Activated CD8-positive, alpha-beta memory T cell treated with anti-CD3 and anti-CD28 coated beads for 4 hours (primary cell): Measurements from ENCODE around the gene HPCAL1.

Experiments
- DNase-seq, 2 donors: peaks; one replicate each; pipeline ENCODE4 v3.0.0-alpha.2; 2020; ENCODE audit warnings: low read depth in 2 of 2

HPCAL1 gene

DNA sequence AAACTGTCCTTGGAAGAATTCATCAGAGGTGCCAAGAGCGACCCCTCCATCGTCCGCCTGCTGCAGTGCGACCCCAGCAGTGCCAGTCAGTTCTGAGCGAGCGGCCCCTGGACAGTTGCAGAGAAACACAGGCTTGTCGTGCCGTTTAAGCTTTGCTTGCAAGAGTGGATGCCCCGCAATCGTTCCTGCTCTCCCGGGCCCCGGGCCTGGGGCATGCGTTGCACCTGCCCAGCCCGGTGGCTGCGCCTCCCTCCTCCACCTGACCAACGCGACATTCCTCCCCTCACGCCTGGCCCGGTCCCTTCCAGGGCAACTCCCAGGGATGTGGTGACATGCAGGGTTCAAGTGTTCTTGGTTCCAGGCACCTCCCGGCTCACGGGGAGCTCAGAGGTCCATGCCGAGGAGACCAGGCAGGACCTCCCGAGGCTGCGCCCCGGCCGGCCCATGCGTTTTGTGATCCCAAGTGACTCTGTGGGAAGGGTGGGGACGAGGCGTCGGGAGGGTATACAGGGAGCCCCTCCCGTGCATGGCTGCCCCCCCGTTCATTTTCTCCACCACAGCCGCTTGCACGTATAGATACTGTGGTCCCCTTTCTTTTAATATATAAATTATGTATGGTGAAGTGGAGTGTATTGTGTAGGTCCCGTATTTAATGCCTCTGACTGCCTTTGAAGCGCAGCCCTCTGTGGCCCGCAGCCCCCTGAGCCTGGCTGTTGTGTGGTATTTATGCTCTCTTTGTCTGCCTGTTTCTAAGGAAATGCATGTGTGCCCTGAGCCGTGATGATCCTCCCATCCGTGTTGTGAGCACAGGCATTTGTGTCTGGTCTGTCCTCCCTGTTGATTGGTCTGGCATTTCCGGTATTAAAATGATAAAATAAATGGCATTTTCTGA, 124.3 kb downstream of the HPCAL1 start:
- DNase-seq, result no peak

DNA sequence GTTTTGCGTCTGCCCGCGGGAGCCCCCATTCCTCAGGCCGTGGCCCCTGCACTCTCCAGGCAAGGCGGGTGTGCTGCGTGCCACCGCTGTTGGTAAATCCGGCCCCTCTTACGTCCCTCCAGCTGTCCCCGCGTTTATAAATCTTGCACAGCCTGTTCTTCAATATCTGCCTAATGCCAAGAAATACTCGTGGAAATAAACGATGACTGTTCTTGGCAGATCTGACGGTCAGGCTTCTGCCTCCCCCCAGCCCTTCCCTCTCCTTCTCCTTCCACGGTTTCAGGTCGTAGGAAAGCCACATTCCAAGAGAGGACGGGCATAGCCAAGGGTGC, 124.9 kb downstream of the HPCAL1 start:
- DNase-seq, result no peak

DNA sequence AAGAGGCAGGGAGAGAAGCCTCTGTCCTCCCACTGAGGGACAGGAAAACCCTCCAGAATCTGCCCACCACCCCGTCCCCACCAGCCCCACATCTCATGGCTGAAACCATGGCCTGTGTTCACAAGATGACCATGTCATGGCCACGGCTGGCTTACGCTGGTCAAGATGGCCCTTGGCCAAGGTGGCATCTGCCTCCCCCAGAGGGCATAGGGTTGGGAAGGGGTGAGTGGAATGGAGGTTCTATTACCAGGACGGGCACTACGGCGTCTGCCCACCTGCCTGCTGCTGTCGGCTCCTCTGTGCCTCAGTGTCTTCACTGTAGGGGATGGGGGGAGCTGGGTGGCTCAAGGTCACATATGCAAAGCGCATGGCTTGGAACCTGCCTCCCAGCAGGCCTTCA, 125.7 kb downstream of the HPCAL1 start:
- no peak for DNase-seq

DNA sequence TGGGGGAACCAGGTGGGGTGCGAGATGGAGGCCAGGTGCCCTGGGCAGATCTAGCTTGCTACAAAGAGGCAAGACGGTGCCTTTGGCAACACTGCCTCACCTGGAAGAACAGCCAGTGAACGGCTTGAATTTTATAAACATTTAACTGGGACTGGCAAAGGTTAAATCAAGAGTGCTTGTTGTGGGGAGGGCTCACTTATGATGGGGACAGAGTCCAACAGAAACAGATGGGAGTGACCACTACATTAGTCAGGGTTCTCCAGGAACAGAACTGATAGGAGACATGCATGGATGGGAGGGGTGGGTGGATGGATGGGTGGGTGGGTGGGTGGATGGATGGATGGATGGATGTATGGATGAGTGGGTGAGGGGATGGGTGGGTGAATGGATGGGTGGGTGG, 126.2 kb downstream of the HPCAL1 start:
- DNase-seq, result no peak

DNA sequence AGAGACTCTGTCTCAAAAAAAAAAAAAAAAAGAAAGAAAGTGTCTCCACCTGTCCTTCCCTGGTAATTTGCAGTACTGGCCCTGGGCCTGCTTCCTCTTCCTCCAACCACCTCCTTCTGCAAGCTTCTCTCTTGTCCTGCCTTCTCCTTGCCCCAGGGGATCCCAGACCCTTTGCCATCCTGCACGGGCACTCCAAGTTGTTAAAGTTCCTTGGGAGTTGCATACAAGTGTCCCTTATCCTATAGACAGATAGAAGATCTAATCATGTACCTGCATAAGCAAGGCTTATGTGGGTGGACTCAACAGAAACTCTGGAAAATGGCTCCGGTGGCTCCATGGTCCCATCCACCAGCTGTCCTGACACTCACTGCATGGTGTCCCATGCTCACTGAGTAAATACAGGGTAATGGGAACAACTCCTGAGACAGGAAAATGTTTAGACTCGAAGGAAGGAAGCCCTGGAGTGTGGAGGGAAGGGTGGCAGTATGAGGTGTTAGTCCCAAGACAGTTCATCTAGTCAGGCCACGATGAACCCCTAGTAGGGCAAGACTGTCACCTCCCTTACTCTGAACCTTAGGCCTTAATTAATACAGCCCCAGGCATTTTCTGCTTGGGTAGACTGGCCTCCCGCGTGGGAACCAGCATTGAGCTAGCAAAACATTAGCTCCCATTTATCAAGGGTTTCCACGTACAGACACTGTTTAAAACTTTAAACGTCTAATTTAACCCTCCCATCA, 128.3 kb downstream of the HPCAL1 start:
- DNase-seq, result no peak

- DNase-seq, result no peak
These were observed 129.1 kb downstream of the HPCAL1 start for GRCh38 chr2:10431797-10432196.

DNA sequence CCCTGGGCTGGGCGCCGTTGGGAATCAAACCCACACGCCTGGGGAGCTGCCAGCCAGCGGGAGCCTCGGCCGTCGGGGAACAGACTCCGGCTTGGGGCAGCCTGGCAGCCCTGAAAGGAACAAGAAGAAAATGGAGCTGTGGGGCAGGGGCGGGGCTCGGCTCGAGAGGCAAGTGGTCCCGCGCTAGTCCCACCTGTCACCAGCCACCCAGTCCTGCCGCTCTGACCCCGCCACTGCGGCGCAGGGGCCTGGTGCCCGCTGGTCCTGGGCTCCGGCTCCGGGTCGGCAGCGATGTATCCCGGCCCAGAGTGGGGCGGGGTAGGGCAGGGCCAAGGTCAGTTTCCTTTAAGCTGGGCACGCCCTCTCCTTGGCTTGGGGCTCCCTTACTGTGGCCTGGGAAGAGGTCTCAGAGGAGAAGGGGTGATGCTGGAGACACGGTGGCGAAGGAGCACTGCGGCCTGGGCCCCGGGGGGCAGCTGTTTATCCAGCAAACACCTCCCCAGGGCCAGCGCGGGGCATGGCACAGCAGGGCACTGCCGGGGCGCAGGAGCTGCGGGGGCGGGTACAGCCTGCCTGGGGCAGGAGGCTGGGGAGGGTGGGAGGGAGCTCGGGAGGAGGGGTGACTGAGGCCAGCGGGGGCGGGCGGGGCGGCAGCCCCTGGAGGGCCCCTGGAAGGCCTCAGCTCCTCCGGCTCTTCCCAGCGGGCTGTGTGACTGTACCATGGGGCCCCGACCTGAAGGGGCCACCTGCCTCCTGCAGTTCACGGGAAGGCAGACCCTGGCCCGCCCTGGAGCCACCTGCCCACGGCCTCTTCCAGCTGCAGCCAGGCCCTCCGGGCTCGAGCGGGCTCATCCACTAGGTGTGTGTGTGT, 129.8 kb downstream of the HPCAL1 start:
- no peak for DNase-seq

GRCh38 chr2:10433264-10433946, 130.7 kb downstream of the HPCAL1 start:
- no peak for DNase-seq

GRCh38 chr2:10433947-10434885, 131.5 kb downstream of the HPCAL1 start:
- no peak for DNase-seq

- peak; percentile 40 to 57 for DNase-seq
These were observed 132.4 kb downstream of the HPCAL1 start for GRCh38 chr2:10434886-10435819.

DNA sequence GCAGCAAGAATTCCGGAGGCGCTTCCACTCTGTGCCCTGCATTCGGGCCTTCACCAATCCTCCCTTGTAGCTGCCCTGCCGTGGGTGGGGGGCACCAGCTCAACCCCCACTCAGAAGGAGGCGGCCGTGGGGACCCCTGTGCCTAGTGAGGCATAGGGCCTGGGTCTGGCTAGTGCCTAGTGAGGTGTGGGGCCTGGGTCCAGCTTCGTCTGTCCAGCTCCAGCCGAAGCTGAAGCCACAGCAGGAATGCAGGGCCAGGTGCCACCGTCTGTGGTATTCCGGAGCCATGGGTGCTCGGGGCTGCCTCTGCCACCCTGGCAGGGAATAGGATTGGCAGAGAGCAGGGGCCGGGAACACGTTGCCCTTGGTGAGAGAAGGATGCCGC, 133.1 kb downstream of the HPCAL1 start:
- DNase-seq, result no peak

DNA sequence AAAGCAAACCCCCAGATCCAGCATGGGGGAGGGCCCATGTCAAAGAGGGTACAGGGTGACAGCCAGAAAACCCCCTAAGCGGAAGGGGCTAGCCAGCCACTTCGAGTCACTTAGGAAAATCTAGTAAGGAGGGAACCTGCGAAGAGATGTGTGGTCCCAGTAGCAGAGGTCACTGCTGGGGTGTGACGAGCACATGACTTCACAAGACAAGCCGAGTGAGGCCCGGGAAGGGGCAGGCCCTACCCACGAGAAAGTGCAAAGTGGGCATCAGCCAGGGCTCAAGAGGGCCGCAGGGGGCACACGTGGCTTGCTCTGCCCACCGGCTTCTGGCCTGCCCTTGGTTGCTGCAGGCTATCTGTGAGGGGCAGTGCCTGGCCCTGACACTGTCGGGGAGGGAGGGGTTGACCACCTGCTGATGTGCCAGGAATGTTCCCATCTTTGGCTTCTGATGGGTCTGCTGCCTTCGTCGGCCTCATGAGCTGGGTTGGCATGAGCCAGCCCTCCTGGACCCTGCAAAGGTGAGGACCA, 133.9 kb downstream of the HPCAL1 start:
- no peak for DNase-seq

- DNase-seq, result no peak
These were observed 135.1 kb downstream of the HPCAL1 start for GRCh38 chr2:10437806-10438205.

DNA sequence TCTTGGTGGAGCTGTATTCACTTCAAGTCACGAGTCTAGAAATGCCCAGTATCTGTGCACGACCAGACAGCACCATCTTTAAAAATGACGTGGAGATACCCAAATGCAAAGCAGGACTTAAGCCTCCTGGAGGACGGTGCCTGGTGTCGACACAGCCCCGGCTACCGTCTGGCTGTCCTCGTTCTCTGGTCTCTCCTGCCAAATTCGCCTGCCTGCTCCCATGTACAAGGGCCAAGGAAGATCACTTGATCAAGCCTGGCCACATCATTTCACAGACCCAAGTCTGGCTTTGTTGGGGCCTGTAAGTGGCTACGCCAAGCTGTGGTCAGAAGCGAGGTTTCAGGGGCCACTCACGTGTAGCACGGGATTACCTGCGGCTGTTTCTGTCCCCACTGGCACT, 136.0 kb downstream of the HPCAL1 start:
- DNase-seq, result no peak

GRCh38 chr2:10439185-10439879, 136.6 kb downstream of the HPCAL1 start:
- no peak for DNase-seq

- DNase-seq, result no peak
These were observed 137.3 kb downstream of the HPCAL1 start for GRCh38 chr2:10439971-10440370.

DNA sequence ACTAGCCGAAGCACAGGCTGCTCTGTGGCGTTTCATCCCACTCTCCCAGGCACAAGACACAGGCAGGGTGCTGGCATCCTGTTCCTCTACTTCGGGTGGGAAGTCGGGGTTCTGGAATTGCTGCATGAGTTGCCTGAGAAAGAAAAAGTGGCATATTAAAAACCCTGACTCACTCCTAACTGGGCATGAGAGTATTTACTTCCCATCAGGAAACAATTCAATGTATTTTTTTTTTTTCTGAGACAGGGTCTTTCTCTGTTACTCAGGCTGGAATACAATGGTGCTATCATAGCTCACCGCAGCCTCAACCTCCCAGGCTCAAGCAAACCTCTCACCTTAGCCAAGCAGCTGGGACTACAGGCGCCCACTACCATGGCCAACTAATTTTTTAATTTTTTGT, 138.0 kb downstream of the HPCAL1 start:
- no peak for DNase-seq

DNA sequence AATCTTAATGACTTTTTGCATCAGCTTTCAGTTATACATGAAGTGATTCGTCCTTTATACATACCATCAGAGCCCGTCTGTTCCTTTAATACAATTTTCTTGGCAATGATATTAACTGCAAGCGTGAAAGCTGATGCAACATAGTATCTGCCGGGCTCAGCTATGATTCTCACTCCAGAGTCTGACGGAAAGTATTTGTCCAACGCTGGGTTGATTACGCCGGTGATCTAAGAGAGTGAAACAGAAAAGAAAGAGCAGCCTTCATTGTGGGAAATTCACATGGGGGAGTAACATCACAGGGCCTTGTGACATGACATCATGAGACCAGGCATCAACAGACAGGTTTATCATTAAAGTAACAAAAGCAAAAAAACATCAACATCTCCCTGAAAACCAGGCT, 139.2 kb downstream of the HPCAL1 start:
- no peak for DNase-seq
